H1 (cell line): ENCODE data around the gene TRIM24.

ENCODE experiments used
- ASH2L ChIP-seq: fragments of 200-600, 300-600 bp; sonication (generic); IDR thresholded peaks from one replicate; pipeline ENCODE4 v1.7.1; 2017; ENCODE audit warnings: low read length
- CTCF ChIP-seq, 3 experiments: IDR thresholded peaks; 1 replicate in 2 of 3; 2 replicates in 1 of 3; pipeline versions ENCODE4 v1.5.1 to v1.6.1; 2011; ENCODE audit warnings: low read length in 3 of 3, mild to moderate bottlenecking in 3 of 3, inconsistent platforms in 2 of 3, low read depth in 1 of 3, moderate library complexity in 1 of 3; ENCODE audit not compliant: insufficient read depth in 1 of 3; ENCODE audit errors: control extremely low read depth in 1 of 3
- EP300 ChIP-seq, 2 experiments: IDR thresholded peaks; 1 replicate in 1 of 2; 2 replicates in 1 of 2; pipeline ENCODE4 v1.6.1; 2011 to 2012; ENCODE audit warnings: low read depth in 2 of 2, low read length in 2 of 2, mild to moderate bottlenecking in 2 of 2, borderline replicate concordance in 1 of 2, inconsistent platforms in 1 of 2, moderate library complexity in 1 of 2
- MAFK ChIP-seq: IDR thresholded peaks from 2 replicates; pipeline ENCODE4 v1.6.1; 2012; ENCODE audit warnings: low read depth, mild to moderate bottlenecking, improper control_type of control experiment, low read length
- POLR2A ChIP-seq, 2 experiments: IDR thresholded peaks; 1 replicate in 1 of 2; 2 replicates in 1 of 2; pipeline ENCODE4 v1.6.1; 2011; ENCODE audit warnings: low read depth in 2 of 2, low read length in 2 of 2, mild to moderate bottlenecking in 2 of 2; ENCODE audit errors: control extremely low read depth in 1 of 2
- POLR2AphosphoS5 ChIP-seq: IDR thresholded peaks from 2 replicates; pipeline ENCODE4 v1.6.1; 2011; ENCODE audit warnings: low read depth, low read length
- SAP30 ChIP-seq: fragments of 300-600 bp; sonication (generic); IDR thresholded peaks from 2 replicates; pipeline ENCODE4 v1.7.1; 2012; ENCODE audit warnings: low read length, moderate library complexity, mild to moderate bottlenecking, inconsistent platforms; ENCODE audit not compliant: insufficient read depth, insufficient replicate concordance
- TAF1 ChIP-seq: IDR thresholded peaks from 2 replicates; pipeline ENCODE4 v1.6.1; 2011; ENCODE audit warnings: mild to moderate bottlenecking, low read depth, low read length
- TAF7 ChIP-seq: optimal IDR thresholded peaks from 2 replicates; pipeline ENCODE3; 2011; ENCODE audit warnings: low read depth, mild to moderate bottlenecking, inconsistent platforms, low read length, moderate library complexity, borderline replicate concordance
- TF ChIP-seq, protein P1 (sequence below): IDR thresholded peaks from 2 replicates; pipeline ENCODE4 v1.6.1; 2012; ENCODE audit warnings: inconsistent platforms

GRCh38 chr7:138475377-138475776 lies 15.3 kb downstream of the TRIM24 start:
- no peak for TF ChIP-seq CTCF (IDR thresholded peaks at IDR 0.05; ENCODE audit: control extremely low read depth in 1 of 3, insufficient read depth in 1 of 3, low read depth in 1 of 3, low read length in 3 of 3)
- no peak for TF ChIP-seq EP300 (IDR thresholded peaks at IDR 0.05; ENCODE audit: borderline replicate concordance in 1 of 2, low read depth in 2 of 2, low read length in 2 of 2)
- no peak for TF ChIP-seq POLR2A (IDR thresholded peaks at IDR 0.05; ENCODE audit: control extremely low read depth in 1 of 2, low read depth in 2 of 2, low read length in 2 of 2)
- no peak for TF ChIP-seq POLR2AphosphoS5
- no peak for TF ChIP-seq TAF1
- no peak for TF ChIP-seq SAP30
- TF ChIP-seq, protein P1, sequence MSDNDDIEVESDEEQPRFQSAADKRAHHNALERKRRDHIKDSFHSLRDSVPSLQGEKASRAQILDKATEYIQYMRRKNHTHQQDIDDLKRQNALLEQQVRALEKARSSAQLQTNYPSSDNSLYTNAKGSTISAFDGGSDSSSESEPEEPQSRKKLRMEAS, result no peak
- no peak for TF ChIP-seq ASH2L
- TF ChIP-seq TAF7, result no peak
- no peak for TF ChIP-seq MAFK
